ENCODE measurements around the gene MXRA8. TPM values are rescaled to one million over a fixed set of nuclear protein-coding genes. Genes with fewer than 3 reads are reported as not detected.
"Not testable (repeated sequence)": the region's sequence is repeated elsewhere in the genome, so short reads cannot be mapped to it uniquely, and the experiment has no call there.

Gene MXRA8, protein sequence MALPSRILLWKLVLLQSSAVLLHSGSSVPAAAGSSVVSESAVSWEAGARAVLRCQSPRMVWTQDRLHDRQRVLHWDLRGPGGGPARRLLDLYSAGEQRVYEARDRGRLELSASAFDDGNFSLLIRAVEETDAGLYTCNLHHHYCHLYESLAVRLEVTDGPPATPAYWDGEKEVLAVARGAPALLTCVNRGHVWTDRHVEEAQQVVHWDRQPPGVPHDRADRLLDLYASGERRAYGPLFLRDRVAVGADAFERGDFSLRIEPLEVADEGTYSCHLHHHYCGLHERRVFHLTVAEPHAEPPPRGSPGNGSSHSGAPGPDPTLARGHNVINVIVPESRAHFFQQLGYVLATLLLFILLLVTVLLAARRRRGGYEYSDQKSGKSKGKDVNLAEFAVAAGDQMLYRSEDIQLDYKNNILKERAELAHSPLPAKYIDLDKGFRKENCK
- polyA plus RNA-seq (2013, experiment 1 of 2) = 234 TPM
- 205 TPM for polyA plus RNA-seq (2013, experiment 2 of 2)

DNA sequence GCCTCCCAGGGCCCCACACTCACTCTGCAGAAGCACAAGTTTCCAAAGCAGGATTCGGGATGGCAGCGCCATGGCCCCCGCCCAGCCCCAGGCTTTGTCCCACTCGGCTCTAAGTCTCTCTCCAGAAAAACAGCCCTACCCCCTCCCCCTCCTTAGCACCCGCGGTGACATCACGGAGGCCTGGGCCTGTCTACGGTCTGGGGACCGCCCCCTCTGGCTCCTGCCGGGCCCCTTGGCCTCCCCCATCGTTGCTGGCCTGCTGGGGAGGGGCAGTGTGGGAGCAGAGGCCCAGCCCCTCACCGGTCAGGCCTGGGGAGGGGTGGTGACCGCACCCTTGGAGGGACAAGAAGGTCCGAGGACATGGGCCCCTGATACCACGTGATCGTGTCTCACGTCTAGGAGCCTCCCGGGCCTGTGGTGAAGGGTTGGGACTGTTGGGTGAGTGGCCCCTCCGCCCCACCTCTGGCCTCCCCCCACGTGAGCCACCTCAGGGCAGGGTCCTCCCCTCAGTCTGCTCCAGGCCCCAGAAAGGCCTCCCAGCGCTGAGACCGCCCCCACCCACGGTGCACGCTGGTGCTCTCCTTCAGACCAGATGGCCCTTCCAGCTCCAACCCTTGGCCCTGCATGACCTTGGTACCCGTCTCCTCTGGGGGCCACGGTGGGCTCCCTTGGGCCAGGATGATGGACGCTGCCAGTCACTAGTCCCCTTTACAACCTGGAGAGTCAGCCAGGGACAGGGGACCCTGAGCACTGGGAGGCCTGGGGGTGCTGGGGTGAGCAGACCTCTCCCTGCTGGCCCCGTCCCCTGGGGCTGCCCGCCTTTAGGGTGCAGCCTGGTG, at the start of gene MXRA8:
Gene MXRA8 (minus strand): TSS at position 123 of the 839 bp plus-strand sequence. CDS start 51 bp downstream, at position 72.
- H3K36me3 ChIP-seq (ENCODE audit: control insufficient read depth, insufficient read depth, low read length) = peaks cover 9% of the 10 kb centered on the region
- WGBS, 2 experiments (ENCODE audit: insufficient coverage in 2 of 2) = 49 to 57% methylated on average over 19 of the region's 29 CpGs
- peak within 1 kb of the TSS; percentile 97 for H3K27ac ChIP-seq (ENCODE audit: low read depth, low read length, severe bottlenecking)

DNA sequence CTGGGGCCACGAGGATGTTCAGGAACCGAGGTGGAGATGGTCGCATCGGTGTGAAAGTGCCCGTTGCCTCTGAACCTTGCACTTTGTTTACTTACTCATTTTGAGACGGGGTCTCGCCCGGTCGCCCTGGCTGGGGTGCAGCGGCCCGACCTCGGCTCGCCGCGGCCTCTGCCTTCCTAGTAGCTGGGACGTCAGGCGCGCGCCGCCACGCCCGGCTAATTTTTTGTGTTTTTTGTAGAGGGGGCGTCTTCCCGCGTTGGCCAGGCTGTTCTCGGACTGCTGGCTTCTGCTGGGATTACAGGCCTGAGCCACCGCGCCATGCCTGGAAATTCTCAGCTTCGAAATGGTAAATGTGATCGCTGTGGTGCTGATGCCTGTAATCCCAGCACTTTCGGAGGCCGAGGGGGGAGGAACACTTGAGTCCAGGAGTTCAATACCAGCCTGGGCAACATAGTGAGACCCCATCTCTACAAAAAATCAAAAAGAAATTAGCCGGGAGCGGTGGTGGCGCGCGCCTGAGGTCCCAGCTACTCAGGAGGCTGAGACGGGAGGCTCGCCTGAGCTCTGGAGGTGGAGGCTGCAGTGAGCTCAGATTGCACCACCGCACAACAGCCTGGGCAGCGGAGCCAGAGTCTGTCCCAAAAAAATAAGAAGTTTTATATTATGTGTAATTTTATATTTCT, 49.4 kb upstream of the MXRA8 start:
- H3K36me3 ChIP-seq (ENCODE audit: control insufficient read depth, insufficient read depth, low read length) = peaks cover 51% of the 10 kb centered on the region
- peaks cover 4% of the 10 kb centered on the region for H3K9me3 ChIP-seq (ENCODE audit: control insufficient read depth, low read length)
- peaks cover 8% of the 10 kb centered on the region for H3K4me1 ChIP-seq (ENCODE audit: control insufficient read depth, insufficient read depth, low read length, poor library complexity, severe bottlenecking)
- H3K4me3 ChIP-seq (ENCODE audit: extremely low read depth, insufficient read depth, low read length, poor library complexity, severe bottlenecking) = peak overlapping the region; percentile 91
- H3K27ac ChIP-seq (ENCODE audit: low read depth, low read length, severe bottlenecking) = peak overlapping the region; percentile 72
- 5 to 7% methylated on average over 33 of the region's 41 CpGs for WGBS, 2 experiments (ENCODE audit: insufficient coverage in 2 of 2)

More for the DNA sequence above, at the start of gene MXRA8:
- peak within 1 kb of the TSS; percentile 88 for H3K4me3 ChIP-seq (ENCODE audit: extremely low read depth, insufficient read depth, low read length, poor library complexity, severe bottlenecking)
- peaks cover 39% of the 10 kb centered on the region for H3K4me1 ChIP-seq (ENCODE audit: control insufficient read depth, insufficient read depth, low read length, poor library complexity, severe bottlenecking)
- no peaks in the 10 kb centered on the region for H3K9me3 ChIP-seq (ENCODE audit: control insufficient read depth, low read length)

DNA sequence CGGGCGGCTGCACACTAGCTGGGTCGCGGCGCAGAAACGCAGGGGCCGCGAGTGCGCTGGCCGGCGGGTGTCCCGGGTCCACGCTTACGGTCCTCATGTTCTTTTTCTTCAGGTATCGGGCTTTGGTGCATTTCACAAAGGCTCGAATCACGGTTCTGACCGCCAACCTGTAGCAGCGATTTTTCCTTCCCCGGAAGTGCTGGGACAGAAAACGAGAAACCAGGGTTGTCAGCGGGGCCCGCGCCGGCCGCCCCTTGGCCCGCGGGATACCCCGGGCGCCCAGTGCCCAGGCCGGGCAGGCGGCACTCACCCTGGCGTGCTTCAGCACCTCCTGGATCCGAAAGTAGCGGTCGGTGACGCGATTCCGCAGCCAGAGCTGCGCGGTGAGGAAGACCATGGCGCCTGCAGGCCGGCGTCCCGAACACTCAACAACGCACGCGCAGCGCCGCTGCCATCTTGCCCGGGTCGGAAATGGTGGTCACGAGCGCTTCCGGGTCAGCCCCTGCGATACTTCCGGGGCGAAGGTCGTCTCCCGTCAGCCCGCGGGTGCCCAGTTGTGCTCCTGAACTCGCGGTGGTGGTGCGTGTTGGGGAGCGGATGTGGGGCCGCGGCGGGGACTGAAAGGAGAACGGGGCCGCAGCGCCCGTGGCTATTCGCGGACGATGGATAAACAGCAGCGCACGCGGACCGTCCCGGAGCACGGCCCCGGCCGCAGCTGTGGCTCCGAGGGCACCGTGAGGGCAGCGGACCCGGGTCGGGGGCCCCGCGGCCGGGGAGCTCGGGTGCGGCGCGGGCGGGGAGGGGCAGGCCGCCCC, 48.7 kb upstream of the MXRA8 start, which contains the start of gene MRPL20:
Gene MRPL20 (minus strand): TSS at position 473 of the 815 bp plus-strand sequence. CDS start 76 bp downstream, at position 397.
- WGBS, 2 experiments (ENCODE audit: insufficient coverage in 2 of 2) = 0% methylated on average over 76 to 92 of the region's 98 CpGs
- H3K4me3 ChIP-seq (ENCODE audit: extremely low read depth, insufficient read depth, low read length, poor library complexity, severe bottlenecking) = peak within 1 kb of the TSS; percentile 91
- H3K27ac ChIP-seq (ENCODE audit: low read depth, low read length, severe bottlenecking) = peak within 1 kb of the TSS; percentile 72
- peaks cover 57% of the 10 kb centered on the region for H3K36me3 ChIP-seq (ENCODE audit: control insufficient read depth, insufficient read depth, low read length)
- peaks cover under 1% of the 10 kb centered on the region for H3K9me3 ChIP-seq (ENCODE audit: control insufficient read depth, low read length)
- peaks cover 8% of the 10 kb centered on the region for H3K4me1 ChIP-seq (ENCODE audit: control insufficient read depth, insufficient read depth, low read length, poor library complexity, severe bottlenecking)

DNA sequence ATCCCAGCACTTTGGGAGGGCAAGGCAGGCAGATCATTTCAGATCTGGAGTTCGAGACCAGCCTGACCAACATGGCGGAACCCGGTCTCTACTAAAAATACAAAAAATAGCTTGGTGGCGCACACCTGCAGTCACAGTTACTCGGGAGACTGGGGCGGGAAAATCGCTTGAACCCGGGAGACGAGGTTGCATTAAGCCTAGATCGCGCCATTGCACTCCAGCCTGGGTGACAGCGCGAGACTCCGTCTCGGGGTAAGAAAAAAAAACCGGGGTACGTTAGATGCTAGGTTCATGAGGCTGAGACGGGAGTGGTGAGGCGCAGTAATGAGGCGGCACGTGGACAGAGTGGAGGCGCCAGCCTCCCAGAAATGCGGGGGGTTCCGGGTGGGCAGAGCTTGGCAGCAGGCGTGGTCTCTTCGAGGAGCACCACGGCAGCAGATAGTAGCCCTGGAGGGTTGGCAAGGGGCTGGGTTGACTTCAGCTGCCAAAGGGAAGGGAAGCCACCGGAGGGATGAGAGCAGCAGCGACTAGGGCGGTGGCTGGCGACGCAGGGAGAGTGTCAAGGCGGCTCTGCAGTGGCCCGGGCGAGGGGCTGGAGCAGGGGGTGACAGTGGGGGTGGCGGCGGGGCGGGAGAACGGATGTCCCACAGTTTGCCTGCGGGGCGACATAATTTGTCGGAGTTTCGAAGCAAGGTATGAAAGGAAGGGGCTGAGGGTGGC, 47.9 kb upstream of the MXRA8 start:
- WGBS, 2 experiments (ENCODE audit: insufficient coverage in 2 of 2) = 49 to 52% methylated on average over 39 to 41 of the region's 43 CpGs
- Histone ChIP-seq H3K27ac (ENCODE audit: low read depth, low read length, severe bottlenecking) (peak overlapping the region; percentile 72), H3K4me3 (ENCODE audit: extremely low read depth, insufficient read depth, low read length, poor library complexity, severe bottlenecking) (peak overlapping the region; percentile 91), H3K36me3 (ENCODE audit: control insufficient read depth, insufficient read depth, low read length) (peaks cover 64% of the 10 kb centered on the region), H3K9me3 (ENCODE audit: control insufficient read depth, low read length) (no peaks in the 10 kb centered on the region), H3K4me1 (ENCODE audit: control insufficient read depth, insufficient read depth, low read length, poor library complexity, severe bottlenecking) (peaks cover 14% of the 10 kb centered on the region)

DNA sequence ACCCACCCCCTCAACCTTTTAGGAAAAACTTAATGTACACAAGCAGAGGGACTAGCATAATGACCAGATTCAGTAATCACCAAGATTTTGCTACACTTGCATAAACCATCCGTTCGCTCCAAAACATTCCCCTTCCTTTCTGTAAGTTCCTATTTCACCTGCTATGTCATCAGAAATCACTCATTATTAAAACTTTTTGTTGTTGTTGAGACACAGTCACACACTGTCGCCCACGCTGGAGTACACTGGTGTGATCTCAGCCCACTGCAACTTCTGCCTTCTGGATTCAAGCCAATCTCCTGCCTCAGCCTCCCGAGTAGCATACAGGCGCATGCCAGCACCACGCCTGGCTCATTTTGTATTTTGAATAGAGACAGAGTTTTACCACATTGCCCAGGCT, 45.3 kb upstream of the MXRA8 start:
- H3K27ac ChIP-seq (ENCODE audit: low read depth, low read length, severe bottlenecking) = no peak overlapping the region
- WGBS, 2 experiments (ENCODE audit: insufficient coverage in 2 of 2) = 95 to 96% methylated on average over 7 of the region's 7 CpGs
- peaks cover 22% of the 10 kb centered on the region for H3K4me1 ChIP-seq (ENCODE audit: control insufficient read depth, insufficient read depth, low read length, poor library complexity, severe bottlenecking)
- H3K36me3 ChIP-seq (ENCODE audit: control insufficient read depth, insufficient read depth, low read length) = peaks cover 63% of the 10 kb centered on the region
- no peak overlapping the region for H3K4me3 ChIP-seq (ENCODE audit: extremely low read depth, insufficient read depth, low read length, poor library complexity, severe bottlenecking)
- H3K9me3 ChIP-seq (ENCODE audit: control insufficient read depth, low read length) = no peaks in the 10 kb centered on the region

DNA sequence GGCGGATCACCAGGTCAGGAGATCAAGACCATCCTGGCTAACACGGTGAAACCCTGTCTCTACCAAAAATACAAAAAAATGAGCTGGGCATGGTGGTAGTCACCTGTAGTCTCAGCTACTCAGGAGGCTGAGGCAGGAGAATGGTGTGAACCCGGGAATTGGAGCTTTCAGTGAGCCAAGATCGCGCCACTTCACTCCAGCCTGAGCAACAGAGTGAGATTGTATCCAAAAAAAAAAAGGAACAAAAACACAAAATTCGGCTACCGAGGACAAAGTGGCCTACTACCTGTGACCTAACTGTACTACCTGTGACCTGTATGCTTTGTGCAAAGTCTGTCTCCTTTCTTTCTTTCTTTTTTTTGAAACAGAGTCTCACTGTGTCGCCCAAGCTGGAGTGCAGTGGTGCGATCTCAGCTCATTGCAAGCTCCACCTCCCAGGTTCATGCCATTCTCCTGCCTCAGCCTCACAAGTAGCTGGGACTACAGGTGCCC, 44.6 kb upstream of the MXRA8 start:
- H3K4me1 ChIP-seq (ENCODE audit: control insufficient read depth, insufficient read depth, low read length, poor library complexity, severe bottlenecking) = peaks cover 19% of the 10 kb centered on the region
- H3K4me3 ChIP-seq (ENCODE audit: extremely low read depth, insufficient read depth, low read length, poor library complexity, severe bottlenecking); H3K27ac ChIP-seq (ENCODE audit: low read depth, low read length, severe bottlenecking); H3K9me3 ChIP-seq (ENCODE audit: control insufficient read depth, low read length): not testable (repeated sequence)
- 88 to 95% methylated on average over 8 to 9 of the region's 9 CpGs for WGBS, 2 experiments (ENCODE audit: insufficient coverage in 2 of 2)
- H3K36me3 ChIP-seq (ENCODE audit: control insufficient read depth, insufficient read depth, low read length) = peaks cover 65% of the 10 kb centered on the region

DNA sequence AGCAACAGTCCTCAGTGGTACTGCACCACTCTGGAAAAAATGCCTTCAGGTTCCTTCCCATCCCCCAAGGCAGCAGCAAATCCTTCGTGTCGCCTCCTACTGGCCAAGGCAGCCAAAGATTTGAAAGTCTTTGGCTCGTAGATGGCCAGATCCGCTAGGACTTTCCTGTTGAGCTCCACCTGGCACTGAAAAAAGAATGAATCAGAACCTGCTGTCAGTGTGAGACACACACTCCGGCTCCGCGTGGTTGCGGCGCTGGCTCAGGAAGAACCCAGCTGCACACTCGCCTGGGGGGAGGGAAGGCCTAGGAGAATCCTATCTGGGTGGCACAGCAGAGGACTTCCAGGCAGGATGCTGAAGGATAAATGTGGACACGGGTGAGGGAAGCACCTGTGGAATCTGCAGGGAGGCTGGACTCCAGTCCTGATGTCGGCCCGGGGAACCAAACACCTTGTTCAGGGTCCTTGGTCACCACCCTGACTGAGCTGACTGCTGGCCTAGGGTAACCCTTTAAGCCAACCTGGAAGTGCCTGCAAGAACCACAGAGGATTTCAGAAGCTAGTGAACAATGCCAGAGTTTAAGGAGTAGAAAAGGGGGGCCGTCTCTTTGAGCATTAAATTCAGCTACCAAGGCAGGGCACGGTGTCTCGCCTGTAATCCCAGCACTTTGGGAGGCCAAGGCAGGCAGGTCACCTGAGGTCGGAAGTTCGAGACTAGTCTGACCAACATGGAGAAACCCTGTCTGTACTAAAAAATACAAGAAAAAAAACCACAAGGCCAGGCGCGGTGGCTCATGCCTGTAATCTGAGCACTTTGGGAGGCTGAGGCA, 43.9 kb upstream of the MXRA8 start:
- no peaks in the 10 kb centered on the region for H3K9me3 ChIP-seq (ENCODE audit: control insufficient read depth, low read length)
- peaks cover 26% of the 10 kb centered on the region for H3K4me1 ChIP-seq (ENCODE audit: control insufficient read depth, insufficient read depth, low read length, poor library complexity, severe bottlenecking)
- no peak overlapping the region for H3K27ac ChIP-seq (ENCODE audit: low read depth, low read length, severe bottlenecking)
- peaks cover 71% of the 10 kb centered on the region for H3K36me3 ChIP-seq (ENCODE audit: control insufficient read depth, insufficient read depth, low read length)
- 87 to 88% methylated on average over 20 of the region's 20 CpGs for WGBS, 2 experiments (ENCODE audit: insufficient coverage in 2 of 2)
- no peak overlapping the region for H3K4me3 ChIP-seq (ENCODE audit: extremely low read depth, insufficient read depth, low read length, poor library complexity, severe bottlenecking)

DNA sequence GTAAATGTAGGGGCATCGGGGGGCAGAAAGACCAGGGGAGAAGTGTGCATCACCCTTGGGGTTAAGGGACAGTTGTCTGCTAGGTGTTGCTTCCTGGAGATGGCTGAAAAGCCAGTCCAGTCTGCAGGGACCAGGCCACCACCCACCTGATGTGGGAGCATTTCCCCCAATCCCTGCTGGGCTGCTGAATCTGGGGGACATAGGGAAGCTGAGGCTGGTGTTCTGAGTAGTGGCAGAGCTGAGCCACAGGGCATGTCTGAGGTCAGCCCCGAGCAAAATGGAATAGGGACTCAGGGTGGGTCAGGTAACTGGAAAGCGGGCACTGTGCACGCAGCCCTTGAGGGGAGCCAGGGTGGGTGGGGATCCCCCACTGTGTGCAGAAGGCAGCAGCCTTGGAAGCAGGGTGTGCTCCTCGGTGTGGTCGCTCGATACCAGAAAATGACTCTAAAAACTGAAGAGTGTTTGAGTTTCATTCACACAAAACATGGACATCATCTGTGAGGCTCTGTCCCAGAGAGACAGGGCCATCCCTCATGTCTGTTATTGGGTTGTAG, 43.2 kb upstream of the MXRA8 start:
- H3K4me3 ChIP-seq (ENCODE audit: extremely low read depth, insufficient read depth, low read length, poor library complexity, severe bottlenecking) = no peak overlapping the region
- peaks cover 76% of the 10 kb centered on the region for H3K36me3 ChIP-seq (ENCODE audit: control insufficient read depth, insufficient read depth, low read length)
- H3K4me1 ChIP-seq (ENCODE audit: control insufficient read depth, insufficient read depth, low read length, poor library complexity, severe bottlenecking) = peaks cover 26% of the 10 kb centered on the region
- 96 to 100% methylated on average over 5 of the region's 7 CpGs for WGBS, 2 experiments (ENCODE audit: insufficient coverage in 2 of 2)
- H3K9me3 ChIP-seq (ENCODE audit: control insufficient read depth, low read length) = no peaks in the 10 kb centered on the region
- H3K27ac ChIP-seq (ENCODE audit: low read depth, low read length, severe bottlenecking) = no peak overlapping the region

All from mesodermal cell (in vitro differentiated cells).